Osteoblast (primary cell): ENCODE results near the gene KRTAP5-2. TPM values are rescaled to one million over a fixed set of nuclear protein-coding genes. Genes with fewer than 3 reads are reported as not detected.
A peak's percentile ranks its signal among the peaks of the same experiment; 100 is the strongest.

Experiments
- DNase-seq: peaks from one replicate; pipeline ENCODE4 v3.0.0; 2011; ENCODE audit warnings: low spot score, mixed read lengths; ENCODE audit not compliant: insufficient read length; ENCODE audit errors: missing footprints
- H2AFZ ChIP-seq: 2 replicates; pipeline ENCODE4 v1.6.0; 2011; ENCODE audit warnings: mild to moderate bottlenecking, low read length
- H3K27ac ChIP-seq: 2 replicates; pipeline ENCODE4 v1.5.1; 2011; ENCODE audit warnings: mild to moderate bottlenecking, low read depth, low read length, moderate library complexity
- H3K27me3 ChIP-seq: 2 replicates; pipeline ENCODE4 v1.6.0; 2012; ENCODE audit warnings: mild to moderate bottlenecking, control low read depth, inconsistent platforms, low read length, moderate library complexity; ENCODE audit not compliant: insufficient read depth
- H3K36me3 ChIP-seq: 2 replicates; pipeline ENCODE4 v1.5.1; 2011; ENCODE audit warnings: mild to moderate bottlenecking, low read length, control low read depth, moderate library complexity; ENCODE audit not compliant: insufficient read depth
- H3K4me1 ChIP-seq: 2 replicates; pipeline ENCODE4 v1.5.1; 2011; ENCODE audit warnings: mild to moderate bottlenecking, low read length, control low read depth, moderate library complexity; ENCODE audit not compliant: insufficient read depth
- H3K4me2 ChIP-seq: 2 replicates; pipeline ENCODE4 v1.6.0; 2011; ENCODE audit warnings: mild to moderate bottlenecking, low read length; ENCODE audit not compliant: insufficient read depth
- H3K4me3 ChIP-seq: fragments of 200-600 bp; sonication (generic); 3 replicates; pipeline ENCODE4 v1.5.1; 2012; ENCODE audit warnings: mild to moderate bottlenecking, low read length, inconsistent platforms; ENCODE audit not compliant: insufficient read depth
- H3K79me2 ChIP-seq: 2 replicates; pipeline ENCODE4 v1.6.0; 2012; ENCODE audit warnings: mild to moderate bottlenecking, low read length, control low read depth, inconsistent platforms; ENCODE audit not compliant: insufficient read depth
- H3K9me3 ChIP-seq: 2 replicates; pipeline ENCODE4 v1.5.1; 2011; ENCODE audit warnings: low read depth, low read length, control low read depth
- H4K20me1 ChIP-seq: 2 replicates; pipeline ENCODE4 v1.6.0; 2012; ENCODE audit warnings: mild to moderate bottlenecking, low read length, control low read depth; ENCODE audit not compliant: insufficient read depth
- CTCF ChIP-seq: IDR thresholded peaks from 2 replicates; pipeline ENCODE4 v1.5.1; 2011; ENCODE audit warnings: mild to moderate bottlenecking, low read depth, low read length, moderate library complexity; ENCODE audit errors: extremely low read depth
- total RNA-seq: library from RNA; depleted of rRNA; stranded (reverse); fragments of >200 nt; gene quantifications from 2 replicates; pipeline ENCODE4 v1.2.3, GENCODE V29; 2012

Gene KRTAP5-2
- total RNA-seq, 1 donor, result not detected

- H3K79me2 ChIP-seq, result no peaks in the 10 kb centered on the region
These were observed 32.2 kb downstream of the KRTAP5-2 start for GRCh38 chr11:1565904-1566247.

GRCh38 chr11:1565173-1565903, 32.8 kb downstream of the KRTAP5-2 start:
- Histone ChIP-seq H3K36me3 (no peaks in the 10 kb centered on the region), H3K4me2 (no peak overlapping the region), H2AFZ (no peak overlapping the region), H3K79me2 (no peaks in the 10 kb centered on the region), H3K27ac (no peak overlapping the region), H3K9me3 (no peaks in the 10 kb centered on the region), H3K4me1 (no peaks in the 10 kb centered on the region), H3K27me3 (no peaks in the 10 kb centered on the region), H3K4me3 (no peak overlapping the region), H4K20me1 (peaks cover 34% of the 10 kb centered on the region)
- TF ChIP-seq CTCF, result no peak
- DNase-seq, result peak; percentile 83

More at GRCh38 chr11:1565904-1566247, 32.2 kb downstream of the KRTAP5-2 start:
- no peaks in the 10 kb centered on the region for H3K27me3 ChIP-seq
- H4K20me1 ChIP-seq, result peaks cover 36% of the 10 kb centered on the region
- H3K36me3 ChIP-seq, result no peaks in the 10 kb centered on the region
- H3K27ac ChIP-seq, result no peak overlapping the region
- no peak for DNase-seq
- TF ChIP-seq CTCF, result no peak
- no peak overlapping the region for H3K4me3 ChIP-seq
- H3K4me1 ChIP-seq, result no peaks in the 10 kb centered on the region
- no peak overlapping the region for H2AFZ ChIP-seq
- H3K9me3 ChIP-seq, result no peaks in the 10 kb centered on the region
- no peak overlapping the region for H3K4me2 ChIP-seq

- H3K9me3 ChIP-seq, result no peaks in the 10 kb centered on the region
- H3K36me3 ChIP-seq, result no peaks in the 10 kb centered on the region
- no peak overlapping the region for H3K4me2 ChIP-seq
These were observed 33.4 kb downstream of the KRTAP5-2 start for GRCh38 chr11:1564535-1565172.

More at GRCh38 chr11:1564535-1565172, 33.4 kb downstream of the KRTAP5-2 start:
- Histone ChIP-seq H4K20me1 (peaks cover 29% of the 10 kb centered on the region), H3K27ac (no peak overlapping the region), H2AFZ (no peak overlapping the region), H3K4me3 (no peak overlapping the region), H3K27me3 (no peaks in the 10 kb centered on the region), H3K79me2 (no peaks in the 10 kb centered on the region), H3K4me1 (peaks cover under 1% of the 10 kb centered on the region)
- peak; percentile 99 for DNase-seq
- no peak for TF ChIP-seq CTCF
